ENCODE measurements around the gene HNRNPA1L2.

DNA sequence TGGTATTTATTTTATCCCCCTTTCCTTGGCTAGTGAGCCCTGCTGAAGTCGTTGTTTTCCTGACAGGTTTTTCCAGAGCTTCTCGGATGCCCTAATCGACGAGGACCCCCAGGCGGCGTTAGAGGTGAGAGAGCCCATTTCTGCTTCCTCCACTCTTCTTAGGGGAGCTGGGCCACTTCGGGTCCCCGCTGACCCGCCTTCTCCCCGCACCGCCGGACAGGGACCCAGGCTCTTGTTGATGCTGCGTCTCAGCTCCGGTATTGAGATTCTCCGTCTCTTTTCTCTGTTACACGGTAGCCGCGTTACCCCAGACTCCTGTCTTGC lies 10.7 kb downstream of the HNRNPA1L2 start:
- TF ChIP-seq ZBTB7A (IDR thresholded peaks at IDR 0.05; ENCODE audit: low read depth) (no peak), CEBPB (IDR thresholded peaks at IDR 0.05) (no peak), YY1 (IDR thresholded peaks at IDR 0.05; ENCODE audit: low read depth) (no peak), RAD21 (IDR thresholded peaks at IDR 0.05; ENCODE audit: low read depth) (no peak), EP300 (IDR thresholded peaks at IDR 0.05; ENCODE audit: borderline replicate concordance) (0 out of 2 replicates have a peak, but pooled peaks have one; percentile 3)
- TF ChIP-seq, protein P1, sequence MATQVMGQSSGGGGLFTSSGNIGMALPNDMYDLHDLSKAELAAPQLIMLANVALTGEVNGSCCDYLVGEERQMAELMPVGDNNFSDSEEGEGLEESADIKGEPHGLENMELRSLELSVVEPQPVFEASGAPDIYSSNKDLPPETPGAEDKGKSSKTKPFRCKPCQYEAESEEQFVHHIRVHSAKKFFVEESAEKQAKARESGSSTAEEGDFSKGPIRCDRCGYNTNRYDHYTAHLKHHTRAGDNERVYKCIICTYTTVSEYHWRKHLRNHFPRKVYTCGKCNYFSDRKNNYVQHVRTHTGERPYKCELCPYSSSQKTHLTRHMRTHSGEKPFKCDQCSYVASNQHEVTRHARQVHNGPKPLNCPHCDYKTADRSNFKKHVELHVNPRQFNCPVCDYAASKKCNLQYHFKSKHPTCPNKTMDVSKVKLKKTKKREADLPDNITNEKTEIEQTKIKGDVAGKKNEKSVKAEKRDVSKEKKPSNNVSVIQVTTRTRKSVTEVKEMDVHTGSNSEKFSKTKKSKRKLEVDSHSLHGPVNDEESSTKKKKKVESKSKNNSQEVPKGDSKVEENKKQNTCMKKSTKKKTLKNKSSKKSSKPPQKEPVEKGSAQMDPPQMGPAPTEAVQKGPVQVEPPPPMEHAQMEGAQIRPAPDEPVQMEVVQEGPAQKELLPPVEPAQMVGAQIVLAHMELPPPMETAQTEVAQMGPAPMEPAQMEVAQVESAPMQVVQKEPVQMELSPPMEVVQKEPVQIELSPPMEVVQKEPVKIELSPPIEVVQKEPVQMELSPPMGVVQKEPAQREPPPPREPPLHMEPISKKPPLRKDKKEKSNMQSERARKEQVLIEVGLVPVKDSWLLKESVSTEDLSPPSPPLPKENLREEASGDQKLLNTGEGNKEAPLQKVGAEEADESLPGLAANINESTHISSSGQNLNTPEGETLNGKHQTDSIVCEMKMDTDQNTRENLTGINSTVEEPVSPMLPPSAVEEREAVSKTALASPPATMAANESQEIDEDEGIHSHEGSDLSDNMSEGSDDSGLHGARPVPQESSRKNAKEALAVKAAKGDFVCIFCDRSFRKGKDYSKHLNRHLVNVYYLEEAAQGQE (IDR thresholded peaks at IDR 0.05; ENCODE audit: low read depth) = no peak

Measured in Ishikawa (cell line).